Stimulated activated CD4-positive, alpha-beta T cell treated with anti-CD3 and anti-CD28 coated beads, Interleukin-1b, Interleukin-23, amount 100 ng/mL, for 24 hours (primary cell): Measurements from ENCODE around the gene KLHL1.

Experiments used
- DNase-seq, 4 experiments: peaks; one replicate each; pipeline ENCODE4 v3.0.0-alpha.2; 2020; ENCODE audit warnings: low read depth in 4 of 4, low spot score in 1 of 4

KLHL1 gene

GRCh38 chr13:69882451-69882850 lies 225.8 kb downstream of the KLHL1 start:
- no peak for DNase-seq

GRCh38 chr13:69879936-69880335 lies 228.3 kb downstream of the KLHL1 start:
- no peak for DNase-seq

- DNase-seq = no peak
These were observed 235.8 kb downstream of the KLHL1 start for GRCh38 chr13:69872321-69873047.

- no peak for DNase-seq
These were observed 241.7 kb downstream of the KLHL1 start for GRCh38 chr13:69866555-69866954.

DNA sequence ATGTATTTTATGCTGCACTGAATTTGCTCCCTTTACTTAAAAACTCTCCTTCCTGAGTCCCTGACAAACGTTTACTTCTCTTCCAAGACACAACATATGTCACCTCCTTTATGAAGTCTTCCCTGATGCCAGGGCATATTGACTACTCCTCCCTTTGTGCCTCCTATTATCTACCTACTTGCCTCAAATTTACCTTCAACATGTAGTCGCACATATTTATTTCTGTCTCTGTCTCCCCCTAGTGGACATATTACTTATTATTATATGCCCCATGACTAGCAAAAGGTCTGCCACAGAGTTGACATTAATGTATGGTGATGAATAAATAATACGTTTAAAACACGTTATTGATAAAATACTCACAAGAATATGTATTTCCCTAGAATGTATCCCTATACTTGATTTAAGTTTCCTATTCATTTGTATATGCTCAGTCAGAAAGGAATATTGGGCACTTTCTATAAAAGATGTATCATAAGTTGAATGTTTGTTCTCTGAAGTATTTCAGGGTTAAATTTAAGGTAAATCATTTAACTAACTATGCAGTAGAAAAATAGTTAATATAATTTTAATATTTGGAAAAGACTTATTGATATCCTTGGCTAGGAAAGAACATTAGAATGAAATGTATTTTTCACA lies 250.9 kb downstream of the KLHL1 start:
- DNase-seq = no peak

DNA sequence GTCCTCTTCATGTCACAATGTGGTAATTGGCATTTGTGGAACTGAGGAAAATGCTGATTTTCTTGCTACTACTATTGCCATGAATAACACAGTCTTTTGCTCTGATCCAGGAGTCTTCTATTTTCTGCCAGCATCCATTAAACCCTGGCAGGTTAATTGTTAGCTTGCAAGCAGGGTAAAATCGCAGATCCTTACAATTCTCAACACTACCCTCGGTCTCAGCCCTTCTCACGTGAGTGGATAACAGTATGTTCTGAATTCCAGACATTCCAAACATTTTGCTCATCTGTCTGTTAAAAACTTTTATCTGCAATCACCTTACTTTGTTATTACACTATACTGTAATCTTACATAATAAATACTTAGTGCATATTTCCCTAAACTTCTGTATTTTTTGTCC lies 251.9 kb downstream of the KLHL1 start:
- DNase-seq = no peak

- no peak for DNase-seq
These were observed 279.7 kb downstream of the KLHL1 start for GRCh38 chr13:69828527-69828926.

- no peak for DNase-seq
These were observed 288.1 kb downstream of the KLHL1 start for GRCh38 chr13:69820180-69820579.

DNA sequence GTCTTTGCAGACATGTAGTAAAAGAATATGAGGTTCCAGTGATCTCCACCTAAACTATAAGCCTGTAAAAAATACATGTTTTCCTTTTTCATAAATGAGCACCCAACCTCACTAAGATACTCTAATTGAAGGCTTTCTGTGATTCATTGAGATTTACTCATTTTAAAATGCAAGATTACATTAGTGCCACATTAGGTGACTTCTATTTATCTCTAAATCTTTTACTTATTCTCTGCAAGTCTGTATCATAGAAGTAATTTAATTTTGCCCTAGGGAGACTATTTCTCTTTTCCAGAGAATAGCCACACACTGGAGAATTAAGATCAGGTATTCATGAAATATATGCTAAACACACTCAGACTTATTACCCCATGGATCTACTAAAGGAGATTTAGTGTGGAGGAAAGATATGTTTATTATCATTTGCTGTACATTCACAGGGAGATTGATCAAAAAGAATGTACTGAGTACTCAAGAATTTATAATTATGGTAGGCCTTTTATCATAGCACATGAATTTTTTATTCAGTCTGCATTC lies 290.9 kb downstream of the KLHL1 start:
- no peak for DNase-seq

DNA sequence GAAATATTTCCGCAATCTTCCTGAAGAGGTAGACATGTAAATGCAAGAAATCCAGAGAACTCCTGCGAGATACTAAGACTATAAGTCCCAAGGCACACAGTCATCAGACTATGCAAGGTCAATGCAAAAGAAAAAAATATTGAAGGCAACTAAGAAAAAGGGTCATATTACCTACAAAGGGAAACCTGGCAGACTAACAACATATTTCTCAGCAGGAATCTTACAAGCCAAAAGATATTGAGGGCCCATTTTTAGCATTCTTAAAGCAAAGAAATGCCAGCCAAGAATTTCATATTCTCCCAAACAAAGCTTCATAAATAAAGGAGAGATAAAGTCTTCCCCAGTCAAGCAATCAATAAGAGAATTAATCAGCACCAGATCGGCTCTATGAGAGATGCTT lies 299.1 kb downstream of the KLHL1 start:
- no peak for DNase-seq

DNA sequence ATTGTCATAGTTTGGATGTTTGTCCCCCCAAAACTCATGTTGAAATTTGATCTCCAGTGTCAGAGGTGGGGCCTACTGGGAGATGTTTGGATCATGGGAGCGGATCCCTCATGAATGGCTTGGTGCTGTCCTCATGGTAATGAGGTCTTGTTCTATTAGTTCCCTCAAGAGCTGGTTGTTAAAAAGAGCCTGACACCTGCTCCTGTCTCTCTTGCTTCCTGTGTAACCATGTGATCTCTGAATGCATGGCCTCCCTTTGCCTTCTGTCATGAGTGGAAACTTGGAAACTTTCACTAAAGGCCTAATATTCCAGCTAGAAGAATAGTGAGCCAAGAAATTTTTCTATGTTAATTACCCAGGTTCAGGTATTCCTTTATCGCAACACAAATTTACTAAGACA lies 312.0 kb downstream of the KLHL1 start:
- no peak for DNase-seq

DNA sequence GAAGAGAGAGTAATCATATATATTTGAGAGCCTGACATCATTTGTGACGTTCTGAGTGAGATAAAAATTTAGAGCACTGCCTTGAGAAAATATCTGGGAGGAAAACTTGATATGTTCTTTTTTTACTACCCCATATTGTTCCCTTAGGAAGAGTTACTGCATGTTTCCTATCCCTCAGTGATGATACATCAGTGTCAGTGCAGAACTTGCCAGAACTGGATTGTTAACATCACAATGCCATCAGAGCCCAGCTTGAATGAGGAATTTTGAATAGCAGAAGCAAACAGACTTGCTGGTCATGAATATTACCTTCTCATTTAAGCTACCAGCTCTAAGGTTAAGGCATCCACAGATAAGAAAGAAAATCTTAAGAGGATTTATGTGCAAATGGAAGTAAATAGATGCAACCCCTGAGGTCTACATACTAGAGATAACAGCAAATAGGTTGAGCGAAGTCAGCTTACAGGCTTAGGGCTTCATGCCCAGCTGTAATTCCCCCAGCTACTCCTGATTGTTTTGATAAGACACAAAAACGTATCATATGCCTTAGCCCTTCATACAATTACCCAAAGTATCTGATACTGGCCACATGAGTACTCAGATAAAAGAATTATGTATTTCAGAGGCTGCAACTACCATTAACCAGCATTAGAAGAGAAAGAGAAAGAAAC lies 314.3 kb downstream of the KLHL1 start:
- DNase-seq = no peak

DNA sequence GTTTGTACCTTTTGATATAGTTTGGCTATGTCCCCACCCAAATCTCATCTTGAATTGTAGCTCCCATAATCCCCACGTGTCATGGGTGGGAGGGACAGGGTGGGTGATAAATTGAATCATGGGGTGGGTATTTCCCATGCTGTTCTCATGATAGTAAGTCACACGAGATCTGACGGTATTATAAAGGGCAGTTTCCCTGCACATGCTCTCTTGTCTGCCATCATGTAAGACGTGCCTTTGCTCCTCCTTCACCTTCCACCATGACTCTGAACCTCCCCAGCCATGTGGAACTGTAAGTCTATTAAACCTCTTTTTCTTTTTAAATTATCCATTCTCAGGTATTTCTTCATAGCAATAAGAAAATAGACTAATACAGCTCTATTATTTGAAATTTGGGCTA lies 331.3 kb downstream of the KLHL1 start:
- DNase-seq = no peak

- no peak for DNase-seq
These were observed 338.6 kb downstream of the KLHL1 start for GRCh38 chr13:69769608-69770007.

DNA sequence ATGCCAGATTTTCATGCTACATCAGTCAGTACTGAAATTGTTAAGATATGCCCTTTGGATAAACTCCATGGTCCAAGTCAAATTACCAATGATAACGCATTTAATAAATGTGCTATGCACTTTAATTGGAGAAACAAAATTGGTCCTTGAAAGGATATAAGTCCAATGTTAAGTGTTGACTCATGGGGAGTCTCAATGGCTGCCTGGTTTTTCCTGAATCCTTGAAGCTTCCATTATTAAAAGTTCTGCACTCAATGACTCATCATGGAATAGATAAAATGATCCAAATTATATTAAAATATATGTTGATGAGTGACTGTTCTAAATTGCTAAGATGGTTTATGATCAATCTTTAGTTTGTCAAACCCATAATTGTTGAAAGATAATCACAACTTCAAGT lies 346.7 kb downstream of the KLHL1 start:
- no peak for DNase-seq

- no peak for DNase-seq
These were observed 353.2 kb downstream of the KLHL1 start for GRCh38 chr13:69755101-69755500.

- no peak for DNase-seq
These were observed 357.0 kb downstream of the KLHL1 start for GRCh38 chr13:69751259-69751658.

GRCh38 chr13:69737129-69737935 lies 370.9 kb downstream of the KLHL1 start:
- no peak for DNase-seq

DNA sequence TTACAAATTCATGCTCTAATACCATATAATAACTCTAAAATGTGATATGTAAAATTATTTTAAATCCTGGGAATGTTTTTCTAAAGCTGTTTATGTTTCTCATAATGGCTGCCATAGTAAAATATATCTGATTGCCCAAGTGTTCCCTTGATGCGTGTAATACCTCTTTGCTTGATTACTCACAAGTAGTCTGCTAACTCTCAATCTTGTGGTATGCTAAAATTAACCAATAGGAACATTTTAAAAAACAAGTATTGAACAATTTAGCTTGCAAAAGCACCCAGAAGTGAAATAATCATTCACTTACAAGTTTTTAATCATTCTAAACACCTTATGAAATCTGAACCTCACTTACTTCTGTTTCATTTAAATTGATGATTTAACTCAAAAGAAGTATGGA lies 386.6 kb downstream of the KLHL1 start:
- no peak for DNase-seq

DNA sequence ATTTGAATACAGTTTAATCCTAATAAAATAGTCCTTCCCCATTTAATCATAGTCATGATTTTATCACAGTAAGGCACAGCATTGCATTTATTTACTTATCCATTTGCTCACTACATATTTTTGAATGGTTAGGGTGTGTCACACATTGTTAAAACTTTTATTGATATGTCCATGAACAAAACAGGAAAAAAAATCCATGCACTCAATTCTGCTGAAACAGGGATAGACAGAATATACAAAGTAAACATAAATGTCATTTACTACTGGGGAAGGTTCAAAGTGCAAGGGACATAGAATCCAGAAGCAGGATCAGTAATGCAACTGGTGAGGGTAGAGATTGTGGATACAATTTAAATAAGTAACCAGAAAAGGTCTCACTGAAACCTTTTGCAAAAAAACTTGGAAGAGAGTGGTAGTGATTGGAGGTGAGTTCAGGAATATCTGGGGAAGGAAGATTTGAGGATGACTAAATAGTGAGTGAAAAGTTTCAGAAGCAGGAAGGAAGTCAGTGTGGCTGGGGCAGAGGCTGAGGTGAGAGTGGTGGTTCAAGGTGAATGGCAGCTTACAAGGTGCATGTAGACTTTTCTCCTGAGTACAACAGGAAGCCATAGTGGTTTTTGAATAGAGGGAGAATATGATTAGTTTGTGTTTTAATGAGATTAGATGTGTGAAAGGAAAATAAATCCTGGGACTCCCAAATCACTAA lies 387.8 kb downstream of the KLHL1 start:
- DNase-seq = no peak

GRCh38 chr13:69706807-69707206 lies 401.4 kb downstream of the KLHL1 start:
- no peak for DNase-seq
